ENCODE data around the gene GIGYF2.

- TF ChIP-seq CTCF (IDR thresholded peaks at IDR 0.05), result no peak
- TF ChIP-seq POLR2AphosphoS5 (IDR thresholded peaks at IDR 0.05), result peak; percentile 39
- no peak for TF ChIP-seq POLR2A (IDR thresholded peaks at IDR 0.05)
These were observed 47.8 kb downstream of the GIGYF2 start for GRCh38 chr2:232744963-232745362.

Data from prostate gland (tissue), 2 donors.